BLaER1 treated with 17β-estradiol and CSF1 and Interleukin-3, amounts not matched to agents 10 nM and 100 nM (cell line): ENCODE data around the gene C2CD2.

Experiments used
- H3K27ac ChIP-seq, 11 experiments: shearing (Covaris generic); formaldehyde crosslinking; 2 replicates each; pipeline ENCODE4 v1.8.1; 2022
- H3K27me3 ChIP-seq, 11 experiments: shearing (Covaris generic); formaldehyde crosslinking; 2 replicates each; pipeline ENCODE4 v1.8.1; 2022
- H3K36me3 ChIP-seq, 11 experiments: shearing (Covaris generic); formaldehyde crosslinking; 2 replicates each; pipeline ENCODE4 v1.8.1; 2022
- H3K4me1 ChIP-seq, 10 experiments: shearing (Covaris generic); formaldehyde crosslinking; 2 replicates each; pipeline ENCODE4 v1.8.1; 2022
- H3K4me2 ChIP-seq, 11 experiments: shearing (Covaris generic); formaldehyde crosslinking; 2 replicates each; pipeline ENCODE4 v1.8.1; 2022
- H3K4me3 ChIP-seq, 10 experiments: shearing (Covaris generic); formaldehyde crosslinking; 2 replicates each; pipeline ENCODE4 v1.8.1; 2022
- H3K9ac ChIP-seq, 11 experiments: shearing (Covaris generic); formaldehyde crosslinking; 2 replicates each; pipeline ENCODE4 v1.8.1; 2022
- H3K9me3 ChIP-seq, 11 experiments: shearing (Covaris generic); formaldehyde crosslinking; replicated peaks in 1 of 11; 2 replicates each; pipeline ENCODE4 v1.8.1; 2022
- H4K20me1 ChIP-seq, 11 experiments: shearing (Covaris generic); formaldehyde crosslinking; 2 replicates each; pipeline ENCODE4 v1.8.1; 2022
- Cebpa-rat ChIP-seq, 11 experiments: shearing (Covaris generic); IDR thresholded peaks; 2 replicates each; pipeline ENCODE4 v1.8.1; 2022

C2CD2 gene

DNA sequence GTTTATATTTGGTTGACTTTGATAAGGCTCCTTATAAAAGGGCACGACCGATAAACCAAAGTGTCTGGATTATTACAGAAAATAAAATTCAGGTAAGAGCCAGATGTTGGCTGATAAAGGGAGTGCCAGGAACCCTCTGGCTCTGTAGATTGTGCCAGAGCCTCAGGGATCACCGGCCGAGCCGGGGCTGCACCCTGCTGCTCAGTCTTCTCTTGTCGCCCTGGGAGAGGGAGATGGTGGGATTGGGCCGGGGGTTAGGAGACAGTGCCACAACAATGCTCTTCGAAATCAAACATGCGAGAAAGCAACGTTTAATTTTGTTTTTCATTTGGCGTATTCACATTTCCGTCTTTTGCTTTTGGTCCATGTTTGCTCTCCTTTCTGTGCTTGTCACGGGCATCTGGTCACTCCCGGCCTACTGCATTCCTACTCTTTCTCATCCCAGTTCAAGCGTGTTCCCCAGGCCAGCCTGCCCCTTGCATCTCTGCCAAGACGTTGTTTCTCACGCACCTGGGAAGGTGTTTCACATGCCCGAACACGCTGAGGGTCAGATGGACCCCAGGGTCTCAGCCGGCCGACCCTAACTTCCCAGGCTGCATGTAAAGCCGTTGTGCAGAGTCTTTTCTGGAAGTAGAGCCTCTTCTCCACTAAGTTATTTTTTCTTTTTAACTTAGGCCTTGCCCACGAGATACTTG is 18.8 kb upstream of the C2CD2 start:
- Histone ChIP-seq H3K4me1 (peaks cover 15 to 29% (median 19%) of the 10 kb centered on the region in 10 experiments), H3K27ac (no peak overlapping the region), H3K9me3 (peaks cover 0 to 27% (median 18%) of the 10 kb centered on the region in 11 experiments; a peak in 19 of 22 replicates), H3K4me3 (no peak overlapping the region), H3K9ac (no peak overlapping the region), H3K4me2 (no peak overlapping the region), H3K27me3 (no peaks in the 10 kb centered on the region), H4K20me1 (no peaks in the 10 kb centered on the region), H3K36me3 (0 out of 22 replicates have a peak, but pooled peaks cover 0 to 3% (median 0%) of the 10 kb centered on the region in 11 experiments)
- no peak for TF ChIP-seq Cebpa-rat (IDR thresholded peaks at IDR 0.05)

DNA sequence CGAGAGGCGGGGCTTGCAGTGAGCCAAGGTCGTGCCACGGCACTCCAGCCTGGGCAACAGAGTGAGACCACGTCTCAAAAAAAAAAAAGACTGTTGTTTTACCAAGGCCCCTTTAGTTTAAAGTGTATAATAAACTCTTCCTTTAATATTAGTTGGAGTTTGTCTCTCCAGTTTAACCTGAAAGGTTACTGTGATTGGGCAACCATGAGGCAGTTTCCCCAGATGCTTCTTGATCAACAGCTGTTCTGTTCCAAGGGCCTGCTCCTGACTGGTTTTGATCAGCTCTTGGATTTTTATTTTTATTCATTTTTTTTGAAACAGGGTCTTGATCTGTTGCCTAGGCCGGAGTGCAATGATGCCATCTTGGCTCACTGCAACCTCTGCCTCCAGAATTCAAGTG is 18.1 kb upstream of the C2CD2 start:
- Histone ChIP-seq H4K20me1 (no peaks in the 10 kb centered on the region), H3K9me3 (peaks cover 0 to 24% (median 18%) of the 10 kb centered on the region in 11 experiments; a peak in 19 of 22 replicates), H3K27me3 (no peaks in the 10 kb centered on the region), H3K4me3 (no peak overlapping the region), H3K27ac (no peak overlapping the region), H3K4me2 (no peak overlapping the region), H3K9ac (no peak overlapping the region), H3K36me3 (0 out of 22 replicates have a peak, but pooled peaks cover 0 to 3% (median 0%) of the 10 kb centered on the region in 11 experiments), H3K4me1 (peaks cover 15 to 29% (median 19%) of the 10 kb centered on the region in 10 experiments)
- TF ChIP-seq Cebpa-rat (IDR thresholded peaks at IDR 0.05), result no peak

DNA sequence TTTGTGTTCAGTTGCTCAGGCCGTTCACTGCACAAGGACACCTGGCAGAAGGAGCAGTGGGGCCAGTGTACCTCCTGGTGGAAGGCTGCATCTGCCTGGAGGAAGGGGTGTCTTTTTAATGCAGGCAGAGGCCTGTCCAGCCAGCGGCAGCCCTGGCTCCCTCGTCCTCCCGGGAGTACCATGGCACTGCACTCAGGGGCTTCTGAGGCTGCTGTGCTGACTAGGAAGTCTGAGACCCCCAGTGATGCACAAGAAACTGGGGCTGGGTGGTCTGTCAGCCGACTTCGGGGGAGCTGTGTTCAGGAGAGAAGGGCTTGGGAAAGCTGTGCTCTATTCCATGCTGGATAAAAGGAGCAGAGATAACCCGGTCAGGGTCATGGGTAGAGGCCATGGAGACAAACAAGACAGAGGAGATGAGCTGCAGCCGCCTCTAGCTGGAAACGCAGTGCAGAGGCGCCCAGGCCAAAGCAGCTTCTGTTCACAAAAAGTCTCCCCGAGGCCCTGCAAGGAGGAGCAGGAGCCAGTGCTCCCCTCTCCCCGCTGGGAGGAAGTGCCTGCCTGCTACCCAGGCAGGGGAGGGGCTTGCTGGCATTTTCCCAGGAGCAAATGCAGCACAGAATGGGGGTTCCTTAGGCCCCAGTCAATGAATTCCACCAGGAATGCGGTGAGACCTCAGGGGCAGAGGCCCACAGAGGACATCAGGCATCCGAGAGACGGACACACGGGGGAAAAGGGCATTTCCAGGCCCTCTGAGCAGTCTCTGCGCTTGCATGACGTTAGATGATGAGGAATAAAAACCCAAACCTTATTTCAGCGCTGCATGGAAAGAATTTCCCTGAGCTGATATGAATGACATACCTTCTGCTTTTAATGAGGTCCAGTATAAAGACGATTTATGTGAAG is 17.2 kb upstream of the C2CD2 start:
- Histone ChIP-seq H3K4me2 (peak overlapping the region in 2 of 11 experiments; percentile 18 to 29; a peak in 3 of 22 replicates), H3K9me3 (peaks cover 0 to 24% (median 18%) of the 10 kb centered on the region in 11 experiments; a peak in 19 of 22 replicates), H4K20me1 (no peaks in the 10 kb centered on the region), H3K27me3 (no peaks in the 10 kb centered on the region), H3K4me1 (peaks cover 15 to 29% (median 19%) of the 10 kb centered on the region in 10 experiments), H3K9ac (no peak overlapping the region), H3K27ac (no peak overlapping the region), H3K4me3 (no peak overlapping the region), H3K36me3 (0 out of 22 replicates have a peak, but pooled peaks cover 0 to 3% (median 0%) of the 10 kb centered on the region in 11 experiments)
- TF ChIP-seq Cebpa-rat (IDR thresholded peaks at IDR 0.05), result no peak

DNA sequence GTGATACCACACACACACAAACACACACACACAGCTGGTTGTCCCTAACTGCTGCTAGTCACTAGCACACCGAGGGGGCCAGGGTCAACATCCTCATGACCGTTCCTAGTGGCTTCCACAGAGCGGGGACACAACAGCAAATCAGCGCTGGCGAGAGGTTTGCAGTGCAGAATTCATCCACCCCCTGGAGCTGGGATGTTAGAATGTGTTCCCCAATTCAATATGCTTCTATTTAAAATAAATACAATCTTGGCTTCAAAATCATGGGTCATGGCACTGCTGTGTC is 16.2 kb upstream of the C2CD2 start:
- H3K36me3 ChIP-seq, result 0 out of 22 replicates have a peak, but pooled peaks cover 0 to 3% (median 0%) of the 10 kb centered on the region in 11 experiments
- peaks cover 15 to 33% (median 19%) of the 10 kb centered on the region in 10 experiments for H3K4me1 ChIP-seq
- no peak overlapping the region for H3K4me2 ChIP-seq
- no peak overlapping the region for H3K4me3 ChIP-seq
- no peak for TF ChIP-seq Cebpa-rat (IDR thresholded peaks at IDR 0.05)
- H3K27ac ChIP-seq, result no peak overlapping the region
- no peaks in the 10 kb centered on the region for H3K27me3 ChIP-seq
- peaks cover 0 to 24% (median 18%) of the 10 kb centered on the region in 11 experiments; a peak in 19 of 22 replicates for H3K9me3 ChIP-seq
- no peaks in the 10 kb centered on the region for H4K20me1 ChIP-seq
- no peak overlapping the region for H3K9ac ChIP-seq

DNA sequence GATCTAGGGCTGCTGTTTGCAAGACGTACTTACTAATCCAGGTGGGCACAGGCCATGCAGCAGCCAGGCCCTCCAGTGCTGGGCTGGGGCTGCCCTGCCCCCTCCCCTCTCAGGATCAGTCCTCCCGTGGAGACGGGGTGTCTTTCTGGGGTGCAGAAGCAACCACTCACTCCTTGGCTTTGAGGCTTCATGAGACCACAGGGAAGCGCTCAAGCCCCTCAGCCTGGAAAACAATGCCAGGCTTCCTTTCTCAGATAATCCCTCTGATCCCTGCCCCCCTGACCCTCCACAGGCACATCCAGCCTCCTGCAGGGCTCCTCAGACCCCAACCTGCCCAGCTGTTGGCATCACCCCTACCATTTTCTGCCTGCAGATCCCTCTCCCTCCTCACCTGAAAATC is 13.9 kb upstream of the C2CD2 start:
- Histone ChIP-seq H3K4me3 (no peak overlapping the region), H3K4me1 (peaks cover 0 to 24% (median 2%) of the 10 kb centered on the region in 10 experiments; a peak in 9 of 20 replicates), H3K4me2 (no peak overlapping the region), H3K9me3 (peaks cover 0 to 9% (median 7%) of the 10 kb centered on the region in 11 experiments; a peak in 18 of 22 replicates), H3K9ac (no peak overlapping the region), H3K27ac (no peak overlapping the region), H3K27me3 (no peaks in the 10 kb centered on the region), H4K20me1 (no peaks in the 10 kb centered on the region), H3K36me3 (no peaks in the 10 kb centered on the region)
- TF ChIP-seq Cebpa-rat (IDR thresholded peaks at IDR 0.05), result no peak

DNA sequence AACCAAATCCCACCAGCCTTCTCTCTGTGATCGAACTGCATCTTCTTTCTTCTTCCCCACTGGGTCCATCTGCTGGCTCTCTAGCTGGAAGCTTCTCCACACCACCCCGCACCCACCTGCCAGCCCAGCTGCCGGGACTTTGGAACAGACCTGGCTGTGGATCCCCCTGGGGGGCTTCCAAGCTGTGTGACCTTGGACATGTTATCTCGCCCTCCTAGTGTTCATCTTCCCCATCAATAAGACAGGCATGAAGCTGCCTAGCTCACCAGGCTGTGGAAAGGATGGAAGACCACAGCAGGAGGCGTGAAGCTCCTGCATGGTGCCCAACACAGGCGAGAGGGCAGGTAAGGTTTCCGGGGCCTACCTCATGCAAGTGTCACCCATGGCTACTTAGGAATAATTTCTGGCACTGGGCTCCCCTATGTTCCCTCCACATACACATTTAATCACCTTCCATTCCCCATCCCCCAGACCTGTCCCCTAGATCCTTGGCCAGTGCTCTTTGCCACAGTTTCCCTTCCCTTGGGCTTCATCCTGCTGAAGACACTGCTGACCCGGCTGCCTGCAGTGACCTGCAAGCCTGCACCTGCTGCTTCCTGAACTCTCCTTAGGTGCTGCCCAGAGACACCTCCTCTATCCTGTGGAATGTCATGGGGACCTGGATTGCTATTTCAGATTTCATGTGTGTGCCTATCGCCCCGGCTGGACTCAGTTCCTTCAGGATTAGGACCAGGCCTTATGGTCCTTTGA is 13.2 kb upstream of the C2CD2 start:
- no peaks in the 10 kb centered on the region; a peak in 1 of 22 replicates for H3K27me3 ChIP-seq
- no peak overlapping the region for H3K27ac ChIP-seq
- peaks cover 0 to 3% (median under 1%) of the 10 kb centered on the region in 11 experiments; a peak in 5 of 22 replicates for H3K9me3 ChIP-seq
- no peak overlapping the region for H3K4me3 ChIP-seq
- no peaks in the 10 kb centered on the region for H4K20me1 ChIP-seq
- peaks cover 2 to 30% (median 9%) of the 10 kb centered on the region in 10 experiments; a peak in 17 of 20 replicates for H3K4me1 ChIP-seq
- H3K36me3 ChIP-seq, result no peaks in the 10 kb centered on the region
- H3K9ac ChIP-seq, result no peak overlapping the region
- H3K4me2 ChIP-seq, result no peak overlapping the region
- no peak for TF ChIP-seq Cebpa-rat (IDR thresholded peaks at IDR 0.05)

DNA sequence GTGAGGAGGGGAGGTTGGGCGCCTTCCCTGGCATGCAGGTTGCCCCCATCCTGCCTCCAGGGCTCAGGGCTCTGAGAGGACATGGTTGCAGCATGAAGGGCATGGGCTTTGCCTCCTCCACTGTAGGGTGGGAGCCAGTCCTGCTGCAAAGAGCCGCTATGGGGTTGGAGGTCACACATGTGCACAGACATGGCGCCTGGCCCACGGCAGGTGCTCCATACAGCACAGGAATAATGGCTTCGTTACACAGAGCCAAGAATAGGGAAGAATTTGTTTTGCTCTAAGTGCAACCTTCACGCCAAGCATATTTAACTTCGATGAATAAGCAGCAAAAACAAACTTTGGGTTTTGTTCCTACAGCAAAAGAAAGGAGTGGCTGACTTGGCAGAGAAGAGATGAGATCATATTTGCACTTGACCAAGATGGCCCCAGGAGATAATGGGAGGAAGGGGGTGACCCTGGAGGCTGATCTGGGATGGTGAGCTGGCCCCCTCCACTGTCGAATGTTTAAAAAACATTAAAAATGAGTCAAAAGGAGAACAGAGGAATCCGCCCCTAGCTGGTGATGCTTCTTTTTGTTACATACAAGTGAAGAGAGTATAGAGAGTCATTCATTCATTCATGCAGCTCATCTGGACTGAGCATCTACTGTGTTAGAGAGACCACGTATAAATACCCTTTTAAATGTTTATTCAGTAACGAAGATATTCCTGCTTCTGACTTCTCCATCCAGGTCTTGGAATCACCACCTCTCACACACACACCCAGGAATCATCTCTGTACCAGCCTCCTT is 12.4 kb upstream of the C2CD2 start:
- TF ChIP-seq Cebpa-rat (IDR thresholded peaks at IDR 0.05), result no peak
- no peak overlapping the region for H3K4me2 ChIP-seq
- no peaks in the 10 kb centered on the region; a peak in 1 of 22 replicates for H3K27me3 ChIP-seq

DNA sequence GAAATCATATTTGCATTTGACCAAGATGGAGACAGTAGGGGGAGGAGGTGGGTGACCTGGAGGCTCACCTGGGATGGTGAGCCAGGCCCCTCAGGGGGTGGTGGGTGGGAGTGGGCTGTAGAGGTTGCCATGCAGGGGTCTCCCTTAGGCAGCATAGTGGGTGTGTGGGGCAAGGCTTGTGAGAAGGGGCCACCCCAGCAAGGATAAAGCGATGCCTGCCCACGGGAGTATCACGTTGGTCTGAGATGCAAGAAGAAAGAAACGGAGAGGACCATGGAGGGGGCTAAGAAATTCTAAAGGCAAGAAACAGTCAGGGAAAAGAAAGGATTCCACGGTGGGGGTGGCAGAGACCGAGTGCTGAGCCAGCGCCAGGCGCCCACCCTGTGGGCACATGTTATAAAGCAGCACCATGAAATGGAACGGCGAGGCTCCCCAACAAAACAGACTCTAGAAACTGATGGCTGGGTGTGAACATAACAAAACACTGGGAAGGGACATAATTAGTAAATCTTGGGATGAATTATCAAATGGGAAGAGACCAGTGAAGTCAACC is 11.7 kb upstream of the C2CD2 start:
- H3K27me3 ChIP-seq, result no peaks in the 10 kb centered on the region; a peak in 1 of 22 replicates
- no peak overlapping the region for H3K4me3 ChIP-seq
- no peaks in the 10 kb centered on the region for H3K9me3 ChIP-seq
- no peak for TF ChIP-seq Cebpa-rat (IDR thresholded peaks at IDR 0.05)
- peak overlapping the region in 6 of 11 experiments; percentile 11 to 45 (median 36); a peak in 5 of 22 replicates for H3K4me2 ChIP-seq
- no peaks in the 10 kb centered on the region; a peak in 1 of 22 replicates for H4K20me1 ChIP-seq
- no peak overlapping the region for H3K27ac ChIP-seq
- peaks cover 11 to 38% (median 19%) of the 10 kb centered on the region in 10 experiments; a peak in 19 of 20 replicates for H3K4me1 ChIP-seq
- H3K36me3 ChIP-seq, result no peaks in the 10 kb centered on the region
- H3K9ac ChIP-seq, result no peak overlapping the region

More for the DNA sequence above, 12.4 kb upstream of the C2CD2 start:
- no peak overlapping the region for H3K27ac ChIP-seq
- H3K4me1 ChIP-seq, result peaks cover 10 to 38% (median 17%) of the 10 kb centered on the region in 10 experiments; a peak in 19 of 20 replicates
- H3K9ac ChIP-seq, result no peak overlapping the region
- no peaks in the 10 kb centered on the region for H3K9me3 ChIP-seq
- no peaks in the 10 kb centered on the region for H4K20me1 ChIP-seq
- H3K4me3 ChIP-seq, result no peak overlapping the region
- no peaks in the 10 kb centered on the region for H3K36me3 ChIP-seq
